Retinal pigment epithelial cell (primary cell): Measurements from ENCODE around the gene NAPB.

Source experiments
- DNase-seq: peaks from one replicate; pipeline ENCODE4 v3.0.0-alpha.2; 2010; ENCODE audit warnings: low read depth
- H3K4me3 ChIP-seq: 2 replicates; pipeline ENCODE4 v1.5.1; 2011; ENCODE audit warnings: mild to moderate bottlenecking, low read length, control low read depth, moderate library complexity
- CTCF ChIP-seq: conservative IDR thresholded peaks from 2 replicates; pipeline ENCODE4 v1.5.1; 2011; ENCODE audit warnings: low read depth, low read length, control low read depth, inconsistent platforms

The NAPB gene

GRCh38 chr20:23414526-23415188 is 6.6 kb downstream of the NAPB start:
- TF ChIP-seq CTCF = no peak
- H3K4me3 ChIP-seq = no peak overlapping the region
- DNase-seq = no peak

- no peak overlapping the region for H3K4me3 ChIP-seq
- no peak for DNase-seq
- no peak for TF ChIP-seq CTCF
Observed at GRCh38 chr20:23413862-23414422, 7.3 kb downstream of the NAPB start.

- TF ChIP-seq CTCF = no peak
- no peak for DNase-seq
- H3K4me3 ChIP-seq = no peak overlapping the region
Observed at GRCh38 chr20:23412026-23412425, 9.3 kb downstream of the NAPB start.

- no peak for TF ChIP-seq CTCF
- no peak overlapping the region for H3K4me3 ChIP-seq
- DNase-seq = no peak
Observed at GRCh38 chr20:23410916-23411695, 10.2 kb downstream of the NAPB start.

GRCh38 chr20:23409800-23410199 is 11.5 kb downstream of the NAPB start:
- DNase-seq = no peak
- no peak overlapping the region for H3K4me3 ChIP-seq
- TF ChIP-seq CTCF = no peak

- DNase-seq = no peak
- no peak for TF ChIP-seq CTCF
- H3K4me3 ChIP-seq = no peak overlapping the region
Observed at GRCh38 chr20:23408957-23409356, 12.3 kb downstream of the NAPB start.
